Stimulated activated CD4-positive, alpha-beta T cell treated with anti-CD3 and anti-CD28 coated beads, Interleukin-2, amount 100 ng/mL, for 48 hours (primary cell): Measurements from ENCODE around the gene PFKFB2.

Source experiments
- DNase-seq, 2 donors: peaks; one replicate each; pipeline ENCODE4 v3.0.0-alpha.2; 2020

Gene PFKFB2

DNA sequence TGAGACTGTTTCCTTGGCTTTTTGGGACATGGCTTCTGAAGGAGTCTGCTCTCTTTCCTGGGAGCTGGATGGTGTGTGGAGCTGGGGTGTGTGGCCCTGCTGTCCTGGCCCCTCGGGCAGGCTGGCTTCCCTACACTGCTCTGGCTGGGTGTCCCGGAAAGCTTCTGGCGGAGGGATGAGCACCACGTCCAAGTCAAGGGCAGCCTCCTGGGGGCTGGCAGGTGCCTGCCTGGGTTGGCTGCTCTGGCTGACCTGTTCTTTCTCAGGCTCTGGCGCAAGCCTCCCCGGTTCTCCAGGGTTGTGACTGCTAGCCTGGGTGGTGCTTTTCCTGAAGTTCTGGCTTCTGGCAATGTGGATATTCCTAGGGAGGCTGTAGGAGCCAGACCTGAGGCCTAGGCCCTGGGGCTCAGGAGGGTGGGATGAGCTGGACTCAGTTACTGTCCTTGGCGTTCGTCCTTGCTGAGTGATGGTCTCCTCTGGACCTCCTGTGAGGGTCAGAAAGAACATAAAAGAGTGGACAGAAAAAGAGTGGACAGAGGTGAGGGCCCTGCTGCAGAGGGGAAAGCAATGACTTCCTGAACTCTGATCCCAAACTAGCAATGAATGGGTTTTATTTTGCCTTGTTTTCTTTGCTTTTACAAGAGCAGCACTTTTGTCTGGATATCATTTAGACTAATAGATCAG is 29.9 kb upstream of the PFKFB2 start:
- no peak for DNase-seq

DNA sequence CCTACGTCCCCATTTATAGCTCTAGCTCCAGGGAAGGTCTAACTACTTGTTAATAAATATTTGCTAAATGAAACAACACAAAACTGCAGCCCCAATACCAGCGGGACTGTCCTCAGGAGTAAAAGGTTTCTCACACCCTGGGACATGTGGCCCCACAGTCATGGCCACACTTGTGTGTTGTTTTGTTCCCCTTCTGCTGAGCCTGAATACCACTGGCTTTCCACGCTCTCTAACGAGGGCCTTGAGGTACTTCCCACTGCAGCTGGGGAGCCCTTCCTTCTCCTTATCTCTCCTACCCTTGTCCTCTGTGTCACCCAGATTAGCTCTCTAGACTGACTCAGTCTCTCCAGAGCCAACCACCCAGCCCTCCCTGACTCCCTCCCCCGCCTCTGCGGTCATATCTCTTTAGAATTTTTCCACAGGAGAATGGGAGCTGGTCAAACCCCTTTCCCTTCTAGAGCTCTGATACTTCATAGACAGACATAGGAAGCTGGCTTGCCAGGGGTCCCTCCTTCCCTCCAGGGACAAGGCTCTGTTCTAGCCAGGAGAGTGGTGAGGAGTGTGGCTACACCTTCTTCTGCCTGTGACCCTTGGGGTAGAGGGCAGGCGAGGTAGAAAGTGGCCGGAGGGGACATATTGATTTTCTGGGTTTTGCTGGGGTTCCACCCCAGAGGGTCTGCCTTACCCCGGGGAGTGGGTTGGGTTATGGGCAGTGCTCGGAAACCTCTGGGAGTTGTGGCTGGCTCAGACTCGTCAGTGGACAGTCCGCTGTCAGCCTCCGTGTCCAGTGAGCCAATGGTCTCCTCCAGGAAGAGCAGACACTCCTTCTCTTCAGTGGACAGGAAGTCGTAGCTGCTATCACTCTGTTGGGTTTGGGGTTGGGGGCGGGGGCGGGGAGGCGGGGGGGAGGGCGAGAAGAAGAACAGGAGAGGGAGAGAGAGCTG is 28.6 kb upstream of the PFKFB2 start:
- DNase-seq: no peak

DNA sequence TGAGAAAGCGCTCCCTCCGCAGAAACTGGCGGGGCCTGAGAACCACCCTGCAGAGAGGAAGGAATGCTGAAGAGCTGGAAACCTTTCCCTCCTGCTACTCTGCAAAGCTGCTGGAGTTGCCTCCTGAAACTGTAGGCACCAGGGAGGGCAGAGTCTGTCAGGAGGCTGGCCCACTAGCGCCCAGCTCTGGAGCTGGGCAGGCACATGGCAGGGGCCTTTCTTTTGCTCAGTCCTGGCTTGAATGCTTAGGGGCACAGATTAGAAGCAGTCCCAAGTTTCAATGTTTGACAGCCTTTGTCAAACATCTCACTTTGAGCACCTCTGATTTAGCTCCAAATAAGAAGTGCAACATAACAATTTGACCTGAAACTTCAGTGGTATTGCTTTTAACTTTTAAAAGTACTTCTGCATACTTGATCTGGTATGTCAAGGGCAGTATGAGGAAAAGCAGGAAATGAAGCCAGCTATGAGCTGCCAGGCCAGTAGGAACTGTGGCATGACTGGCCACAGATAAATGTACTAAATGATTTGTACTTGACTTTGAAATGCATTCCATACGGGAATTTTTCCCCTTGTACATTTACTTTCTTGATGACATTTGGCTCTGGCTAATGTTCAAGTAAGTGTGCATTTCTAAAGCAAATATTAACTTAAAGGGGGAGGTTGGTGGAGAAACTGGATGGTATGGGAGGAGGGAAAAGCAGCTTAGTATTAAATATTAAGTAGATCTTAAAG is 27.8 kb upstream of the PFKFB2 start:
- DNase-seq: no peak

DNA sequence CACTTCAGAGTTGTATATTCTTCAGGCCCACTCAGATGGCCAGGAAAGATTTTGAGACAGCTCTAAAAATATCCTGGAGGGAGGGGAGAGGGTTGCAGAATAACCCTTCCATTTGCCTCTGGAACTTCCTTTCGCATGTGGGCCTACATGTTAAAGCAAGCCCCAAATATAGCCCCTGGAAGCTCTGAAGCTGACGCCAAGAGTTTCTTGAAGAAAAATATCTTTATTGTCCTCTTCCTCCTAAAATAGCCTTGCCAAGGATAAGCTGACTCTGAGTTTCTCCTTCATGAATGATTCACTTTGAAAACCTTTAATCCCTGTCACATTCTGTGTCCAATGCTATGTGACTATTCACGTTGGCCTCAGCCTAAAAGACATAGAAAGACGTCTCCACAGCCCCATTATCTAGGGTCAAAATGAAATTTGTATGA is 27.0 kb upstream of the PFKFB2 start:
- no peak for DNase-seq

DNA sequence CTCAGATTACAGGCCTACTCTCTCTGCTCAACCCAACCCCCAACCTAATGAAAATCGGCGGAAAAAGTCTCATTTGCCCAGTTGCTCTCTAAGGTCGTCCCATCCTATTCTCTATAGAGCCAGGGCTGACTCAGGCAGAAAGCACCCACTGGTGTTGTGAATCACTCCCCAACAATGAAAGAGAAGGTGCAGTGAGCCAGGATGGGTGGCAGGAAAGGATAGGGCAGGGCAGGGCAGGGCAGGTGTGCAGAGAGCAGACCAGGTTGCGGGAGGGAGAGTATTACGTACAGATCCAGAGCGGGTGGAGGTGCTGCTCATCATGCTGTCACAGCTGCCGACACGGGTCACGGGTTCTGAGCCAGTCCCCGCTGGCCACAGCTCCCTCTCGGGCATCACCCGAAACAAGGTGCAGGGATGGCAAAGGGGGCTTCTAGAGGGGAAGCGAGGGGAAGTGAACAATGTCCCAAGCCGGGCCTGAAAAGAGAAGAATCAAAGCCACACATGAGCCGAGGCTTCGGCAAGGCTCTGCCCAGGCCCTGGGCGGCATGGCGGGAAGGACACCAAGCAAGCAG is 25.8 kb upstream of the PFKFB2 start:
- DNase-seq: no peak

DNA sequence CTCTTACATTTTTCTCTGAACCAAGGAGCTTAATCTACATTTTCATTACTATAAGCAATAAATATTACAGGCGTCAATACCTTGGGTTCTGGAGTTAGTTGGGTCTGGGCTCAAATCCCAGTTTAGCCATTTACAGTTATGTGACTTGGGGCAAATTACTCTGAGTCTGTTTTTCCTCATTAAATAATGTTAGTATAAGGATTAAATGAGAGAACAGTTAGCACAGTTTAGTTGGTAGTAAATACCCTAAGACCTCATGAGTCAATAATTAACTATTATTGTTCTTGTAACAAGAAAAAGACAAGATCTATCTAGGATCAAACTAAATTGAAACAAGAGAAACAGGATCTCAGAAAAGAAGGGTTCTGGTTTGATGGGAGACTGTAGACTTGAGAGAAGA is 25.2 kb upstream of the PFKFB2 start:
- no peak for DNase-seq

DNA sequence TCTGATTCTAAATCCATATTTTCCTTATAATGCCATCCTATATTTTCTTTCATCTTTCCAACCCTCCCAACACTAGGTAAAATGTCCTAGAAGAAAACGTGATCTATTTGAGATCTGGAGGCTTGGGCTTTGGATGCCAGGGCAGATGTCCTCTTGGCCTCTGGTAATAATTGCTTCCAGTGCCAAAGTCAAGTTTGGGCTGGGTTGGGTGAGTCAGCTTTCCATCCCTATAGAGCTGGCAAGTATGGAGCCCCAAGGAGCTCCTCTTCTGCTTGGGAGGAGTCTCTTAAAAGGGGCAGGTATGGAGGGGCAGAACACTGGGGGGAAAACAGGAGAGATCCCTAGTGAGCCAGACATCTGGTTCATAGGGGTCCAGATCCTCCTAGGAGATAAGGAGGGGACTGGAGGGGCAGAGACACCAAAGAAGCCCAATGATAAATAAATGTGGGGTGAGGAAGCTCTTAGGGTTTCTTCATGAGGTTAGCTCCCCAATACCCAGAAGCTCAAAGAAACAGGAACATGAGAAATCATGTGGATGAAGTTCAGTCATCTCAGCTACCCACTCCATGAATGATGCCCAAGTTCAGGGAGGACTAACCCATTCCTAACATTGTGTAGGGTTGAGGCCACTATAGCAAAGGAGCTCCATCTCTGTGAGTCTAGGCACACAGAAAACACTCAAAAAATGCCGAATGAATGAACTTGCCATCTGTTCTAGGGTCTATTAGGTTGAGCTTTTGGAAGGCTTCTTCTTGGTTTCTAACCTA is 24.0 kb upstream of the PFKFB2 start:
- DNase-seq: no peak

DNA sequence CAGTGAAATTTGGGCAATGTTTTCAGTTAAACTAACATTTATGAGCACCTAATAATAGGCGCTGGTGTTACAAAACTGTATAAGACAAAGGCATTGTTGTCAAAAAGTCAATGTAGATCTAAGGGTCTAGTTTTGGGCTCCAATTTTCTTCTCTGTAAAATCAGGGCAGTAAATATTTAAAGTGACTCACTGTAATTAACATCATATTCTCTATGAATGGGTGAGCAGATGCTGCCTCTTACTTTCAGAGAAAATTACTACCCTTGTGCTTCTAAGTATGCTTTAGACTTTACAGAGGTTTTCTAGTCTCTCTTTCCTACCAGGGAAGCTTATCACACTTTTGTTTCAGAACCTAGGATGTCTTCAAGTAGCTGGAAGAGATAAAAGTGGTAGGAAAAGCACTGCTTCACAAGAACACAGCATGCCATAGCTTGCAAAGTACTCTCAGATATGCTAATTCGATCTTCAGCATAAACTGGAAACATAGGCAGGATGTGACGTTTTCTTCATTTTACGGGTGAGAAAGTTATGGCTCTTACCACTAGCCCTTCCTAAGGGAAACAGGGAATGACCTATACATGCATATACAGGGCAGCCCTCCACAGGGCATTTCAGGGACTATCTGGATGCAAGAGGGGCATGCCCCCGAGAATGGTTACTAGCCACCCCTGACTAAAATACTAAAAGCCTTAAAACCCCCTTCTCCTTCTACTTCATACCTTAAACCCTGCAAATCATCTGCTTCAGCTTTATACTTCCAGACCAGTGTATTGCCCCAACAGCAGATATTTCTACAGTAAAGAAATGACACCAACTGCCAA is 23.2 kb upstream of the PFKFB2 start:
- no peak for DNase-seq

DNA sequence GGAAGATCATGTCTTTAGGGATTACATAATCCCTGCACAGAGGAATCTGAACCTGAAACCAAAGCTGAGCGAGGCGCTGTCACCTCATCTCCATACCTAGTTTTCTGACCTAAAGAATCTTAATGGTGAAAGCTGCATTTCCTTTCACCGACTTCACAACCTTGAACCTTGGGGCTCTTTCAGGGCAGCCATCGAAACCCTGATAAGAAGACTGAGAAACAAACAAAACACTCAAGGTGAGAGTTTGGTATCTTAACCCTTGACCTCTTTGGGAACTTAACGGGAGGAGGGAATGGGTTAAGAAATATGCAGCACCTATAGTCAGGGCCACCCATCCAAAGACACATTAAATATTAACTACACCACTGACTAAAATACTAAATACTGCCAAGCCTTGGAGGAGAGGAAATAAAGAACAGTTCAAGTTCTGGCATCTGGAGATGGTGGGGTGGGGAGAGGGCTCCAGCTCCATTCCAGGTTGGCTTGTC is 22.5 kb upstream of the PFKFB2 start:
- DNase-seq: no peak

DNA sequence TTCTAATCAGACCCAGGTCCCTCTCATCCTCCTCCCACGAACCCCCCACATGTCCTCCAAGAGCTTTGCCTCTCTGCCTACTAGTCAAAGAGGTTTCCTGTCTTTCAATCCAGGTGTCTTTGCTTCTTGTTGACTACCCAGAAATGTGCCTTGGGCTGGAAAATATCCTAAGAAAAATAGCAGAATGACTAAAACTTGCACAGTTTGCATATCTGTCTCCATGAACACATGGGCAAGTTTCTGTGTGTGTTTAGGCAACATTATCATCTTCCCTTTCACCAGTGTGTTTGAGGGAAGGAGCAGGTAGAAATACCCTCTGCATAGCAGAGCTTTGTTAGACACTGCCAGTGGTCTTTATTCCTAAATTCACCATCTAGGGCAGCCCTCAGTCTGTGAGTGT is 22.1 kb upstream of the PFKFB2 start:
- DNase-seq: no peak

DNA sequence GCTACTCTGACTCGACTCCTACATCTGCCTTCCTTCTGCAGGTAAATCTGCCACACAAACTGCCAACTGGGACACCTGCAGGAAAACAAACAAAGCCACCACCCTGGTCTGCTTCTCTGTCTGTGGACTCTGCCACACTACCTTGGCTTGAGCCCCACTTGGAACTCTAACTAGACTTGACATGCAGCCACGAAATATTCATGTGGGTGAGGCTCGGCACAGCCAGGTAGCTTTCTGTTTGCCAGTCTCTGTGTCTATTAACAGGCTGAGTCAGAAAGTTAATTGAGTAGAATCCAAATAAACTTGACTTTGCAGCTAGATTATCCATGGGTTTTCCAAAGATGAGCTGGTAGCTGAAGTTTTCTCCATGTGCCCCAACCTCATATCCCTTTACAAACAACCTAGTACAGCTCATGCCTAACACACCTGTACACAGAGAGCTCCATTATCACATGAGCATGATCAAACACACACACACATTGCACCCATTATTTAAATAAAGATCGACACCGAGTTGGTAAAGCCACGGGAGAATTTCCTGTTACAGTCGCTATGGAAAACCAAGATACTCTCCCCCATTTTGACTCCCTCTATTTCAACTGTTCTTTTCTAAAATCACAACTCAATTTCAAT is 21.3 kb upstream of the PFKFB2 start:
- no peak for DNase-seq

DNA sequence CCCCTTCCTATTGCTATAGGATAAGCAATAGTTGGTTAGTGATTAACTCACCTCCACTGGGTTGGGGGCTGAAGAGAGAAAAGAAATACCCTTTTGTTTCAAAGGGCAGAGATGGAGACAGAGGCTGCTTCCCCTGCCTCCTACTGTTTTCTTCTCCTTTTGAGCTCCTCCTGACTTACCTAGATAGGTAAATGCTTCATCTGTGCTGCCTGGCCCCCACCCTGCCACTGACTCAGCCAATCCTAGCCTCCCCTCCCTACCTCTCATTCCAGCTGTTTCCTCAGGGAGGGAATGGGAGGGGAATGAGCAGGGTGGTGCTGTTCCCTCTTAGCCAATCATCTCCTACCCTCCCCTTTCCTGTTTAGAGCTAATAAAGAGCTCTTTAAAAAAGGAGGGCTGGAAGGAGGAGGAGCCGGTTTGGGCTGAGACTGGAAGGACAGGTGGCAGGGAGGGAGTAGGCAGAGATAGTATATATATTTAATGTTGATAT is 20.5 kb upstream of the PFKFB2 start, which contains the start of gene C1orf116:
Gene C1orf116 (minus strand): TSS at position 229 of the 490 bp plus-strand sequence. CDS start 5,158 bp downstream, outside the sequence.
- no peak for DNase-seq

DNA sequence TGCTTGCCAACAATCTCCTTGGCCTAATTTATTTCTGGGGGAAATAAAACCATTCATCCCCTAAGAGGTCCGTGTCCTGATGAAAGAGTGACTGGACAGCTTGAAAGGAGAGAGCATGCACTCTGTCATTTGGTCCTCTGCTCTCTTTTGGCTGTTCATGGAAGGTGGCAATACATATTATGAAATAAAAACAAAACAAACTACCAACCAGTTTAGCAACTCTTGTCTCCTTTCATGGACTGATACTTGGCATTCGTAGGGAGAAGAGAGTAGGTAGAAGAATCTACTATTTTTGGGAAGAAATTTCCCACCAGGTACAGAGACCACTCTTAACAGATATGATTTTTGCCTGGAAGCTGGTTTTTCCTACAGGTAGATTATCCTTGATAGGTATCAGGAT is 19.8 kb upstream of the PFKFB2 start:
- no peak for DNase-seq

DNA sequence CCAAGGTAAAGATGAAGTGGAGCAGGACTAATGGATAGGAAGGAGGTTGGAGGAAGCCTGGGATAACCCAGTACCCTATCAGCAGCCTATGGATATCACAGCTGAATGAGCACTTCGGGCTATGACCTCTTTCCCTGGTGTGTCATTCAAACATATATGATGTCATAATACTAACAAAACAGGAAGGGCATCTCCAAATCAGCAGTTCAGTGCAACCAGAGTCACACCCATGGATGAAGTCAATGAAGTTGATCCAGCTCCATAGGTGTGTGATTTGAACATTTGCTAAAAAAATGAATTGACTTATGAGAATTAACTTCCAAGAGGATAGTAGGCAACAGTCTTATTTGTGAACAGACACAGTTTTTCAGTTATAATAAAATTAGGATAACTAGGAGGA is 18.9 kb upstream of the PFKFB2 start:
- no peak for DNase-seq

DNA sequence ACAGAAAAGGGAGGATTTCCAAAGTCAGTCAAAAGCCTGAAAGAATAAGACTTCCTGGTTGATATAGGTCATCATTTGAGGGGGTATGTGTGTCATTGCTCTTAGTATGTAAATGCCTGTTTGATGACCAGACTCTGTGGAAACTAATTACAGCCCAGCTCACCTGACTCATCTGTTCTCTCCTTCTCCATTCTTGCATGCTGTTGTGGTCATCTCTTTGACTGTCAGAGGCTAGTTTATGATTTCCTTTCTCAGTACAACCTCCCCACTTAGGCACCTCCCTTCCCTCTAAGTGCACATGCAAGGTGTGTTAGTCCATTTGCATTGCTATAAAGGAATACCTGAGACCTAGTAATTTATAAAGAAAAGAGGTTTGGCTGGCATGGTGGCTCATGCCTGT is 18.1 kb upstream of the PFKFB2 start:
- DNase-seq: no peak

DNA sequence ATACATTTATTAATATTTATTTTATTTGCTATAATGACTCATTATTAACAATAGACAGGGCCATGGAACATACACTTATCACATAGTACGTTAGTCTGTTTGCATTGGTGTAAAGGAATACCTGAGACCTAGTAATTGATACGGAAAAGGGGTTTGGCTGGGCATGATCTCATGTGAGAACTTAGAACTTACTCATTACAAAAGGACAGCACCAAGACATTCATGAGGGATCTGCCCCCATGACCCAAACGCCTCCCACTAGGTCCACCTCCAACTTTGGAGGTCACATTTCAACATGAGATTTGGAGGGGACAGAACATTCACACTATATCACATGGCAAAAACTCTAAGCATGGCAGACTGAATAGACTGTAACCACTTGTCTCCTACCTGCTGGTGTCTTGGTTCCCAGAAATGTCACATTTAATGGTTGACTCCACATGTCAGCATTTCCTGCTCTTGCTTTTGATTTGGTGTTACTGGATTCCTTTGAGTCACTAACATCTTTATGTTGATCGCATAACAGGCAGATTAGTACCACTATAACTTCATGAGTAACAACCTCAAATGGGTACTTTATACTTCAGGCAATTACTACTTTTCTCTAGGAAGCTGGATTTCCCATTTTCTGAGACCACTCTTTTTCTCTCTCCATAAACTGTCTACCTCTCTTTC is 17.1 kb upstream of the PFKFB2 start:
- DNase-seq: no peak

DNA sequence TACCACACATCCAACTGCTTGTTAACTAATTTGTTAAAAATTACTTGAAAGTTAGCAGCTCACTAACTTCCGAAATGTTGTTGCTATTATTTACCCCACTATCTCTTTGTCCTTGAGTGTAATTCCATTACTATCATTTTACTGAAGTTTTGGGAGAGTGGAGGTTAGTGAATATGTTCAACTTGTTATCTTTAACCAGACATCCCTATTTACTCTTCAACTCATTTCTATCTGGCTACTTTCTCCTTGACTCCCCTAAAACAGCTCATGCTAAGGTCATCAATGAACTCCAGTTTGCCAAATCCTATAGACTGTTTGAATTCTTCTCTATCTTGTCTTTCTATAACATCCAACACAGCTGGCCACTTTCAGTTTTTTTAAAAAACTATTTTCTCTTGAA is 16.2 kb upstream of the PFKFB2 start:
- no peak for DNase-seq

DNA sequence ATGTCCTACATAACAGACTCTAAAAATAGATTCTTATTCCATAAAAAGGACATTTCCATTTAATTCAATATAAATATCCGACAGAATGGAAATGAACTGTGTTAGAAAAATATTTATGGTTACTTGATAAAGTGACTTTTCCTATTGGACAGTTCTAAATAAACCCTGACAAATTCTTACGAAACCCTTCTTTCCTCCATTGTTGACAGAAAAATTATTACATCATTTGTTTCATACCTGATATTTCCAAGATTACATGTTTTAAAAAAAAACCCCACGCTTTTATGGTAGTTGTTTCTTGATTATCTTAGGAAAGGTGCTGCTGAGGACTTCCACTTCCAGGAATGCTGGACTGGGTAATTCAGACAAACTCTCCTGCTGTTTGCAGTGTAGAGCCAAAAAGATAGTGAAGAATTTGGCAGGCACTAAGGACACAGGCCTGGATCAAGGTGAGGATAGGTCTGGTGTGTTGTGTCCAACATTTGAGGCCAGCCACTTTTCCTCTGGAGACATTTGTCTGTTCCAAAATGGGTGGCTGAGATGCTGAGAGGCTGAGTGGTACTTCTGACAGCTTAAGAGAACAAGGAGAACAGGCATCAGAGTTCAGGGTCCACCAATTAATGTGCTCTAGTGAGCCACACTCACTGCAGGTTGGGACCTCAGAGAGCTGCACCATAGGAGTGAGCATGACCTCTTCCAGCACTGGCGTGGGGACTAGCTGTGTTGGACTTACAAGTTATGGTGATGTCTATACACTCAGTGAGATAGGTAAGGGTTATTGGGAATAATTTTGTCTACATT is 13.5 kb upstream of the PFKFB2 start:
- DNase-seq: no peak

DNA sequence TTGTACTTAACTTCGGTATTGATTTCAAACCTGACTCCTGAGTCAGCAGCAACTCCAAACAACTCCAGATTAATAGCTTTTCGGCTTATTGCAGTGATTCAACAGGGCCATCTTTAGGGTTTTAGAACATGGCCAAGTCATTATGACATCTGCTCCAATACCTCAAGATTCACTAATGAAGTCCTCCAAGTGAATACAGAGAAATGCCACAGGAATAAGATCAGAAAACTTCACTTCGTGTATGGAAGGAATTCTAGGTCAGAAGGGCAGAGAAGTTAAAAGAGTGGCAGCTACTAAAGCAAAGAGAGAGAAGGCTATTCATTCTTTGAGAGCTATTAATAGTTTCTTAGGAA is 12.9 kb upstream of the PFKFB2 start:
- no peak for DNase-seq
